GM12875 (cell line): Measurements from ENCODE around the gene MRPL52.
A peak's percentile ranks its signal among the peaks of the same experiment; 100 is the strongest.

Source experiments
- H3K4me3 ChIP-seq: one replicate; pipeline ENCODE4 v1.5.1; 2011; ENCODE audit warnings: low read depth, low read length, control low read depth
- CTCF ChIP-seq: IDR thresholded peaks from 2 replicates; pipeline ENCODE4 v1.5.1; 2011; ENCODE audit warnings: low read depth, mild to moderate bottlenecking, control low read depth, inconsistent platforms, low read length, moderate library complexity, borderline replicate concordance; ENCODE audit not compliant: insufficient read depth

MRPL52 gene

GRCh38 chr14:22829661-22830442, at the start of gene MRPL52:
TSS of gene MRPL52 (plus strand) at chr14:22829887. CDS start at chr14:22829913, 26 bp downstream.
- no peak for TF ChIP-seq CTCF
- peak within 1 kb of the TSS; percentile 66 for H3K4me3 ChIP-seq

DNA sequence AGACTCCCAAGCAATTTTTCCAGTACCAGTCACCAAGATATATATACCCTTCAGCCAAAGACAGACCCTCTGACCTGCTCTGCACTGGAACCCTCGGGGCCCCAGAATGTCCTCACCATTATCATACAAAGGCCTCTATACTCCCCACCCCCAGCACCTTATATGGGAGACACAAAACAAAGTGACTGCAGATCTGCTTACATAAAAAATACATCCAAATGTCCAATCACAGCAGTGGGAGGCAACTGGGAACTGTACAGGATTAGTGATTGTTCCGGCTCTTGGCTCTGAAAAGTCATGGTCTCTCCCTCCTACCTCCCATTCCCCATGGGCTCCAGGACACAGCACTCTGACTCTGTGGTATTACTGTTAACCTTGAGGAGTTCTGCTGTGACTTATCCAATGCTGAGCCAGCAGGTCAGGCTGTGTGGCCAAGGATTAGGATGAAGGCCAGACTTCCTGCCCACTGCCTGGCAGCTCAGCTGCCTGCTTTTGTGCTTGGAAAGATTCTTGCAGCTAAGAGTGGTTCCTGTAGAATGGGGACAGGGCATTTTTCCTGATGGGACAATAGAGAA, 49.5 kb upstream of the MRPL52 start:
- H3K4me3 ChIP-seq: no peak overlapping the region
- TF ChIP-seq CTCF: no peak

DNA sequence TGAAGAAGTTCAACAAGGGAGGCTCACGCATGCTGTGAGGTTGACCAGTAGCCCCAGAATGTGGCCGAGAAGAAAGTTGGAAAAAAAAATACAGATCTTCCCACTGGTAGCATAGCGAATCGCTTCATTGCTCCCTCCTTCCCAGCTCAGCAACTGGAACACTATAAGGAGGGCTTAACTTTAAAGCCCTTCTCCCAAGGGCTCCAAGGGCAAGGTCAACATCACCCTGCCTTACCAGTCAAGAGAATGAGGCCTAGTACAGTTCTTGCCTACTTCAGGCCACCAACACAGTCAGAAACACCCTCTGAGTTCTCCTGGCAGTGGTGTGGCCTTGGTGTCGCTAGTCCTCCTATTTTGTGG, 48.8 kb upstream of the MRPL52 start:
- no peak overlapping the region for H3K4me3 ChIP-seq
- TF ChIP-seq CTCF: no peak

DNA sequence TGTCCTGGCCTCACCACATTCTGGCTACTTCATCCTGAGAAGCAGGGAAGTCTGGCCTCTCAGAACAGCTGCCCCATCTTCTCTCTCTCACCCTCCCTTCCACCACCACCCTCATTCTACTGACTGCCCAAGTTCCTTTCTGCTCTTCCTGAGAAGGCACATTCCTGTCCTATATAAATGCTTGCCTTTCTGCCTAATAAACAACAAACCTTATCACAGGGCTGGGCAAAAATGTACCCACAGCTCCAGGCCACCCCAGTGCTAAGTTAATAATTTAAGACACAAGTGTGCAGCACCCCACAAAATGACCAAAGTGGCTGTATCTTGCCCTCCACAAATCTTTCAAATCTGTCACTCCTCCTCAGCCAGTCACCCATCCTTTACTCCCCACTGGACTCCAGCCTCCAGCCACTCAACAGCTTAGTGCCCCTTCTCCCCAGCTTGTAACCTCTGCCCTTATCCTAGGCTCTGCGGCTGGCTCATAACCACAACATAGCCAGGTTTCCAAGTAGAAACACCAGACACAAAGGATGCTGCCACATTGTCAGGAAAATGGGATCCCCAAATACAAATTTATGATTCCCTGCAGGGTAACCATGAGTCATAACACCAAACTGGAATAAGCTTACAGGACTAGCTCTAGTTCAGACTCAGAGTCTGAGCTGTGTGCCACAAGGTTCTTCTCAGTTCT, 48.2 kb upstream of the MRPL52 start:
- no peak overlapping the region for H3K4me3 ChIP-seq
- no peak for TF ChIP-seq CTCF

DNA sequence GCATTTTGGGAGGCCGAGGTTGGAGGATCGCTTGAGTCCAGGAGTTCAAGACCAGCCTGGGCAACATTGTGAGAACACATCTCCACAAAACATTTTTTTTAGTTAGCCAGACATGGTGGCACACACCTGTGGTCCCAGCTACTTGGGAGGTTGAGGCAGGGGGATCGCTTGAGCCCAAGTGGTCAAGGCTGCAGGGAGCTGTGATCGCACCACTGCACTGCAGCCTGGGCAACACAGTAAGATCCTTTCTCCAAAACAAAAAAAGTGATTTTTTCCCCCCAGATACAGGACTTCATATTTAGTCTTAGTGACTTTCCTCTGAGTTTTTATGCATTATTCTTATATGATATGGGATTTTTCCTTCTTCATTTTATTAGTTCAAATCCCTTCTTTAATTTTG, 43.0 kb upstream of the MRPL52 start:
- TF ChIP-seq CTCF: no peak
- no peak overlapping the region for H3K4me3 ChIP-seq

- no peak overlapping the region for H3K4me3 ChIP-seq
- no peak for TF ChIP-seq CTCF
Observed at GRCh38 chr14:22791301-22791700, 38.4 kb upstream of the MRPL52 start.
